Middle frontal gyrus (tissue), 1 donor: Measurements from ENCODE around the gene SLIT1.

Experiments used
- DNase-seq: peaks from one replicate; pipeline ENCODE4 v3.0.0-alpha.2; 2015; ENCODE audit warnings: low spot score; ENCODE audit errors: extremely low spot score

SLIT1 gene

GRCh38 chr10:97116462-97117162, 69.1 kb downstream of the SLIT1 start:
- DNase-seq: no peak

GRCh38 chr10:97115846-97116245, 69.9 kb downstream of the SLIT1 start:
- DNase-seq: no peak

GRCh38 chr10:97111615-97112014, 74.1 kb downstream of the SLIT1 start:
- no peak for DNase-seq

GRCh38 chr10:97109547-97109946, 76.2 kb downstream of the SLIT1 start:
- DNase-seq: no peak

GRCh38 chr10:97107551-97107950, 78.2 kb downstream of the SLIT1 start:
- DNase-seq: no peak

- no peak for DNase-seq
Observed at GRCh38 chr10:97106207-97106606, 79.6 kb downstream of the SLIT1 start.

GRCh38 chr10:97105303-97105702, 80.5 kb downstream of the SLIT1 start:
- no peak for DNase-seq

- no peak for DNase-seq
Observed at GRCh38 chr10:97103316-97104080, 82.3 kb downstream of the SLIT1 start.

GRCh38 chr10:97102441-97102840, 83.3 kb downstream of the SLIT1 start:
- DNase-seq: no peak

- no peak for DNase-seq
Observed at GRCh38 chr10:97101166-97101940, 84.4 kb downstream of the SLIT1 start.

GRCh38 chr10:97100657-97101056, 85.1 kb downstream of the SLIT1 start:
- DNase-seq: no peak

GRCh38 chr10:97099868-97100267, 85.9 kb downstream of the SLIT1 start:
- no peak for DNase-seq

GRCh38 chr10:97099089-97099488, 86.7 kb downstream of the SLIT1 start:
- DNase-seq: no peak

- no peak for DNase-seq
Observed at GRCh38 chr10:97097084-97097433, 88.7 kb downstream of the SLIT1 start.

GRCh38 chr10:97096261-97097083, 89.3 kb downstream of the SLIT1 start:
- DNase-seq: no peak

GRCh38 chr10:97095701-97096260, 90.0 kb downstream of the SLIT1 start:
- DNase-seq: no peak

GRCh38 chr10:97090644-97091043, 95.1 kb downstream of the SLIT1 start:
- DNase-seq: no peak

- DNase-seq: no peak
Observed at GRCh38 chr10:97090035-97090434, 95.7 kb downstream of the SLIT1 start.

GRCh38 chr10:97089209-97089870, 96.4 kb downstream of the SLIT1 start:
- no peak for DNase-seq

GRCh38 chr10:97087296-97087695, 98.5 kb downstream of the SLIT1 start:
- no peak for DNase-seq
